A673 (cell line): ENCODE measurements around the gene P2RX6. TPM values are rescaled to one million over a fixed set of nuclear protein-coding genes. Genes with fewer than 3 reads are reported as not detected.

Experiments
- BruUV-seq: library from RNA; stranded (reverse); fragments of 400-500 nt; replicated peaks from 2 replicates; lab custom pipeline; 2021; lab: Mats Ljungman, UMichigan
- CTCF ChIA-PET: fragments of 300-600 bp; sonication (Branson Sonifier 250); formaldehyde crosslinking; loops from one replicate; lab custom pipeline; 2022; ENCODE audit warnings: antibody characterized with exemption; lab: Charles Lee
- POLR2A ChIA-PET: fragments of 300-600 bp; sonication (Branson Sonifier 250); formaldehyde crosslinking; loops from one replicate; lab custom pipeline; 2022; ENCODE audit warnings: antibody characterized with exemption; ENCODE audit not compliant: low non-redundant PET; lab: Charles Lee
- DNase-seq: peaks from one replicate; pipeline ENCODE4 v3.0.0-alpha.2; 2015; ENCODE audit warnings: low spot score
- H3K27ac ChIP-seq: fragments of 200-600 bp; sonication (generic); 2 replicates; pipeline ENCODE4 v1.5.1; 2016; ENCODE audit warnings: mixed run types, low read depth, mild to moderate bottlenecking, mixed read lengths, antibody characterized with exemption, low read length; ENCODE audit not compliant: poor library complexity, severe bottlenecking
- H3K27me3 ChIP-seq: fragments of 200-600 bp; sonication (generic); replicated peaks from 2 replicates; pipeline ENCODE4 v1.6.1; 2017; ENCODE audit warnings: mixed run types, low read depth, mild to moderate bottlenecking, mixed read lengths, antibody characterized with exemption, low read length; ENCODE audit not compliant: insufficient read depth, poor library complexity
- H3K36me3 ChIP-seq: fragments of 200-600 bp; sonication (generic); 2 replicates; pipeline ENCODE4 v1.6.1; 2016; ENCODE audit warnings: mixed run types, mild to moderate bottlenecking, mixed read lengths, antibody characterized with exemption, low read length; ENCODE audit not compliant: insufficient read depth, poor library complexity, severe bottlenecking
- H3K4me1 ChIP-seq: fragments of 200-600 bp; sonication (generic); 2 replicates; pipeline ENCODE4 v1.6.1; 2017; ENCODE audit warnings: mixed run types, mild to moderate bottlenecking, mixed read lengths, antibody characterized with exemption, low read length; ENCODE audit not compliant: insufficient read depth, poor library complexity, severe bottlenecking
- H3K4me3 ChIP-seq: fragments of 200-600 bp; sonication (generic); 2 replicates; pipeline ENCODE4 v1.5.1; 2016; ENCODE audit warnings: low read depth, mixed run types, mild to moderate bottlenecking, mixed read lengths, low read length; ENCODE audit not compliant: poor library complexity, severe bottlenecking
- H3K9me3 ChIP-seq: fragments of 200-600 bp; sonication (generic); 2 replicates; pipeline ENCODE4 v1.6.1; 2016; ENCODE audit warnings: mixed run types, low read depth, mild to moderate bottlenecking, mixed read lengths, antibody characterized with exemption, low read length; ENCODE audit not compliant: poor library complexity, severe bottlenecking
- EZH2 ChIP-seq: fragments of 200-600 bp; sonication (generic); IDR thresholded peaks from 2 replicates; pipeline ENCODE4 v1.6.1; 2017; ENCODE audit warnings: borderline replicate concordance, low read depth, mild to moderate bottlenecking, mixed read lengths, antibody characterized with exemption, low read length; ENCODE audit not compliant: poor library complexity, severe bottlenecking
- intact Hi-C: fragments of 100-400 bp; cut with micrococcal nuclease; formaldehyde crosslinking; loops from one replicate; pipeline ENCODE4 v1.10.0; 2022; ENCODE audit not compliant: unreplicated experiment
- total RNA-seq: library from RNA; stranded (reverse); gene quantifications from 2 replicates; pipeline ENCODE4 v1.2.3, GENCODE V29; 2021
- TF ChIP-seq, protein P1 (sequence below): fragments of 300-800, 200-600 bp; sonication (generic); conservative IDR thresholded peaks from 2 replicates; pipeline ENCODE4 v1.5.1; 2017; ENCODE audit warnings: low read depth, mild to moderate bottlenecking, antibody characterized with exemption, low read length, moderate library complexity, mixed read lengths

The P2RX6 gene
- total RNA-seq, 1 experiment from 2014 or later, result 0.43 TPM

DNA sequence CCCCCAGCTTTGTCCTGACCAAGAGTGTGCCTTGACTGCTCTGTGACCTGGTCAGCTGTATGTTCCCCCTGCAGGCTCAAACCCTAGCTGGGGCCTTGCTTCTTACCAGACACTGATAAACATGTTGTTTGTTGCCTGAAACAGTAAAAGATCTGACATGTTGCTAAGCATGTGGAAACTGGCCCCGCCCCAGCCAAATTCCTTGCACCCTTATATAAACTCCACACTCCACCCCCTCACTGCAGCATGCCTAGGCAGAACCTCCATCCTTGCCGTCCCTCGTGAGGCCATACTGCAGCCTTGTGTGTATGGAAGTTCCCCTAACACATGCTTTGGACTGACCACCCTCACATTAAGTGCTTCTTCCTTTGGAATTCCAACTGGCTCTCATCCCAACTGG lies 58.1 kb downstream of the P2RX6 start:
- ChIA-PET CTCF (no interaction called here), POLR2A (no interaction called here)
- TF ChIP-seq, protein P1, sequence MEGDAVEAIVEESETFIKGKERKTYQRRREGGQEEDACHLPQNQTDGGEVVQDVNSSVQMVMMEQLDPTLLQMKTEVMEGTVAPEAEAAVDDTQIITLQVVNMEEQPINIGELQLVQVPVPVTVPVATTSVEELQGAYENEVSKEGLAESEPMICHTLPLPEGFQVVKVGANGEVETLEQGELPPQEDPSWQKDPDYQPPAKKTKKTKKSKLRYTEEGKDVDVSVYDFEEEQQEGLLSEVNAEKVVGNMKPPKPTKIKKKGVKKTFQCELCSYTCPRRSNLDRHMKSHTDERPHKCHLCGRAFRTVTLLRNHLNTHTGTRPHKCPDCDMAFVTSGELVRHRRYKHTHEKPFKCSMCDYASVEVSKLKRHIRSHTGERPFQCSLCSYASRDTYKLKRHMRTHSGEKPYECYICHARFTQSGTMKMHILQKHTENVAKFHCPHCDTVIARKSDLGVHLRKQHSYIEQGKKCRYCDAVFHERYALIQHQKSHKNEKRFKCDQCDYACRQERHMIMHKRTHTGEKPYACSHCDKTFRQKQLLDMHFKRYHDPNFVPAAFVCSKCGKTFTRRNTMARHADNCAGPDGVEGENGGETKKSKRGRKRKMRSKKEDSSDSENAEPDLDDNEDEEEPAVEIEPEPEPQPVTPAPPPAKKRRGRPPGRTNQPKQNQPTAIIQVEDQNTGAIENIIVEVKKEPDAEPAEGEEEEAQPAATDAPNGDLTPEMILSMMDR, result no peak
- no peak for TF ChIP-seq EZH2
- DNase-seq, result no peak
- no peaks in the 10 kb centered on the region for H3K27me3 ChIP-seq
- intact Hi-C loops, result loop anchor here (5.0 kb wide), 1 partner anchor 41 kb away; the partner anchor contains the start of gene SLC7A4
- no peaks in the 10 kb centered on the region for H3K4me1 ChIP-seq
- no peaks in the 10 kb centered on the region for H3K9me3 ChIP-seq
- no TSS peak for BruUV-seq
- no peak overlapping the region for H3K27ac ChIP-seq
- no peak overlapping the region for H3K4me3 ChIP-seq
- H3K36me3 ChIP-seq, result no peaks in the 10 kb centered on the region

DNA sequence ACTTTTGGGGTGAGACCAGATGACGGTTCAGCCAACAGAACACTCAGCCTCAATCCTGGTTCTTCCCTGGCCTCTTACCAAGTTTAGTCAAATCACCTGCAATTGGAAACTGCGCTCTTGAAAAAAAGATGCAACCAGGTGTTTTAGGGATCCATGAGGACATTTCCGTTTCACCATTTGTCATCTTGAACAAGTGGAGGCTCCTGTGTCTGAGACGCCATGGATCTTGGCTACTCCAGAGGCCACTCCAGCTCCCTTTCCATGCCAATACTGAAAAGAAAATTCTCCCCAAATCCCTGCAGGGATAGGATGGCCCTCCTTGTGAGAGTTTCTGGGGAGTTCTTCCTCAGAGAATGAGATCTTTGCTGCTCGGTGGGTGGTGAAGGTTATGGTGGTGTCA lies 58.5 kb downstream of the P2RX6 start:
- ChIA-PET POLR2A (no interaction called here), CTCF (no interaction called here)
- no peak overlapping the region for H3K4me3 ChIP-seq
- TF ChIP-seq EZH2, result no peak
- TF ChIP-seq, protein P1, result no peak
- no peaks in the 10 kb centered on the region for H3K4me1 ChIP-seq
- no peak for DNase-seq
- no peak overlapping the region for H3K27ac ChIP-seq
- H3K27me3 ChIP-seq, result no peaks in the 10 kb centered on the region
- intact Hi-C loops, result loop anchor here (5.0 kb wide), 1 partner anchor 41 kb away; the partner anchor contains the start of gene SLC7A4
- no peaks in the 10 kb centered on the region for H3K9me3 ChIP-seq
- no peaks in the 10 kb centered on the region for H3K36me3 ChIP-seq
- no TSS peak for BruUV-seq

DNA sequence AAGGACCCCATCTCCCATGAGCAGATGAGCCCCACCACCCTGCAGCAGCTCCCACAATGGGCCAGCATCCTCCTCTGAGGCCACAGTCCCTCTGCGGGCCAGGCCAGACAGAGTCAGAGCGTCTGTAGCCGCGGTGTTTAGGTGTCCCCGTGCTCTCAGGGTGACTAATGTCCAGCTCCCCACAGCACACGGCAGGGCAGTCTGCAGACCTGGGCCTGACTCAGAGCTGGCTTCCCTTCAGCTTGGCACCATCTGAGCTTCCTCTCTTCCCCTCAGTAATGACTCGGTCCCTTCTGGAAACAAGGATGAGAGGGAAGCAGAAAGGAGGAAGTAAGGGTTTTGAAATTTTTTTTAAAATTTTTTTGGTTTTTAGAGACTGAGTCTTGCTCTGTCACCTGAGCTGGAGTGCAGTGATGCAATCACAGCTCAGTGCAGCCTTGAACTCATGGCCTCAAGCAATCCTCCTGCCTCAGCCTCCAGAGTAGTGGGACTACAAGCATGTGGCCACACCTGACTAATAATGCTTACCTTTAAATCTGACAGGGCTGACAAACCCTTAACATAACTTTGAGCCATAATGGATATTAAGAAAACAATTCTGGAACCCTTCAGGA lies 59.2 kb downstream of the P2RX6 start:
- intact Hi-C loops, result loop anchor here (5.0 kb wide), 1 partner anchor 42 kb away; the partner anchor contains the start of gene SLC7A4
- TF ChIP-seq EZH2, result no peak
- TF ChIP-seq, protein P1, result no peak
- H3K27ac ChIP-seq, result no peak overlapping the region
- DNase-seq, result no peak
- ChIA-PET CTCF (interaction anchor here (0.6 kb wide), 1 partner anchor 17 kb away, joined by 6 read pairs; no protein-coding TSS in a partner anchor), POLR2A (no interaction called here)
- no peaks in the 10 kb centered on the region for H3K9me3 ChIP-seq
- H3K4me1 ChIP-seq, result no peaks in the 10 kb centered on the region
- no TSS peak for BruUV-seq
- no peaks in the 10 kb centered on the region for H3K27me3 ChIP-seq
- no peak overlapping the region for H3K4me3 ChIP-seq
- H3K36me3 ChIP-seq, result no peaks in the 10 kb centered on the region
